Measurements from ENCODE around the gene ZNF865. TPM values are rescaled to one million over a fixed set of nuclear protein-coding genes. Genes with fewer than 3 reads are reported as not detected.

ZNF865 gene
- total RNA-seq, 1 experiment from 2014 or later, result 9.1 TPM

DNA sequence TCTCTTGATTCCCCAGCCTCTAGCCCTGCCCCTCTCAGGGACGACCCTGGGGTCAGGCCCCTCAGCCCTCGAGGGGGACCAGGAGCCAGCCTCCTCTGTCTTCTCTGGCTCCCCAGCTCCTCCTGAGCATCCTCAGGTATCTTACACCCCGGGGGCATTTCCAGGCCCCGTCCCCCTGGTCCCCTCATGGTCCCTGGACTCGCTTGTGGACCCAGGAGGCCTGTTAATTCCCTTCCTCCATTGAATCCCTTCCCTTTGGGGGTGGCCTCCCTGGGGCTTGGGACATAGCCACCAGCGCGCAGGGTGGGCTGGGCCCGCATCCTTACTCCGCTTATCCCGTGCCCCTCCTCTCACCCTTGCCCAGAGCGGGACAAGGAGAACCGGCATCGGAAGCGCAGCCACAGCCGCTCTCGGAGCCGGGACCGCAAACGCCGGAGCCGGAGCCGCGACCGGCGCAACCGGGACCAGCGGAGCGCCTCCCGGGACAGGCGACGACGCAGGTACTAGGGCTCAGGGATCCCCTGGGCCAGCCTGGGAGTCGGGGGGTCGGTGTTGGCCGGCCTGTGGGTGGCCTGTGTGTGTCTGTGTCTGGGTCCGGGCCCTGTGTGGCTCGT lies 53.5 kb downstream of the ZNF865 start:
- DNase-seq (ENCODE audit: low spot score), result no peak

GRCh38 chr19:55659822-55660221 lies 54.4 kb downstream of the ZNF865 start:
- DNase-seq (ENCODE audit: low spot score), result no peak

GRCh38 chr19:55660404-55660803 lies 55.0 kb downstream of the ZNF865 start:
- no peak for DNase-seq (ENCODE audit: low spot score)

GRCh38 chr19:55660991-55661390 lies 55.5 kb downstream of the ZNF865 start:
- DNase-seq (ENCODE audit: low spot score), result no peak

GRCh38 chr19:55661826-55662225 lies 56.4 kb downstream of the ZNF865 start:
- no peak for DNase-seq (ENCODE audit: low spot score)

- DNase-seq (ENCODE audit: low spot score), result no peak
These were observed 58.5 kb downstream of the ZNF865 start for GRCh38 chr19:55663846-55664536.

GRCh38 chr19:55666343-55667005 lies 61.0 kb downstream of the ZNF865 start:
- no peak for DNase-seq (ENCODE audit: low spot score)

Other genes with a start within 250 kb of the ZNF865 start
- gene GARIN5B, start 242.4 kb upstream of the ZNF865 start, total RNA-seq (2014; rRNA removed; shearing (Covaris generic)), result not detected in 2 replicates
- gene IL11, start 235.2 kb upstream of the ZNF865 start, total RNA-seq (2014; rRNA removed; shearing (Covaris generic)), result 0.31 and 2.8 TPM in 2 replicates
- gene TMEM190, start 228.8 kb upstream of the ZNF865 start, total RNA-seq (2014; rRNA removed; shearing (Covaris generic)), result not detected in 2 replicates
- 87.8 and 92.7 TPM in 2 replicates for gene TMEM238, start 221.4 kb upstream of the ZNF865 start, total RNA-seq (2014; rRNA removed; shearing (Covaris generic))
- 1,121 and 1,134 TPM in 2 replicates for gene RPL28, start 219.7 kb upstream of the ZNF865 start, total RNA-seq (2014; rRNA removed; shearing (Covaris generic))
- gene UBE2S, start 197.9 kb upstream of the ZNF865 start, total RNA-seq (2014; rRNA removed; shearing (Covaris generic)), result 2,696 and 2,806 TPM in 2 replicates
- not detected in 2 replicates for gene SHISA7, start 162.3 kb upstream of the ZNF865 start, total RNA-seq (2014; rRNA removed; shearing (Covaris generic))
- gene ISOC2, start 144.0 kb upstream of the ZNF865 start, total RNA-seq (2014; rRNA removed; shearing (Covaris generic)), result 323 and 339 TPM in 2 replicates
- 0.41 and 0.83 TPM in 2 replicates for gene C19orf85, start 140.9 kb upstream of the ZNF865 start, total RNA-seq (2014; rRNA removed; shearing (Covaris generic))
- 29.9 TPM in 2 replicates for gene ZNF628, start 129.0 kb upstream of the ZNF865 start, total RNA-seq (2014; rRNA removed; shearing (Covaris generic))
- gene NAT14, start 120.5 kb upstream of the ZNF865 start, total RNA-seq (2014; rRNA removed; shearing (Covaris generic)), result 28.9 and 34.9 TPM in 2 replicates
- gene SSC5D, start 117.2 kb upstream of the ZNF865 start, total RNA-seq (2014; rRNA removed; shearing (Covaris generic)), result 0.18 TPM in 1 of 2 replicates, not detected in the other
- gene SBK2, start 68.5 kb upstream of the ZNF865 start, total RNA-seq (2014; rRNA removed; shearing (Covaris generic)), result not detected in 2 replicates
- gene SBK3, start 60.1 kb upstream of the ZNF865 start, total RNA-seq (2014; rRNA removed; shearing (Covaris generic)), result 0.16 and 0.53 TPM in 2 replicates
- 17.0 and 23.1 TPM in 2 replicates for gene ZNF579, start 24.8 kb upstream of the ZNF865 start, total RNA-seq (2014; rRNA removed; shearing (Covaris generic))
- 15.9 and 19.2 TPM in 2 replicates for gene FIZ1, start 6.1 kb upstream of the ZNF865 start, total RNA-seq (2014; rRNA removed; shearing (Covaris generic))
- gene ZNF524, start 5.4 kb upstream of the ZNF865 start, total RNA-seq (2014; rRNA removed; shearing (Covaris generic)), result 69.6 and 81.2 TPM in 2 replicates
- gene ZNF784, start 18.9 kb downstream of the ZNF865 start, total RNA-seq (2014; rRNA removed; shearing (Covaris generic)), result 17.5 and 19.9 TPM in 2 replicates
- 16.1 and 18.8 TPM in 2 replicates for gene ZNF580, start 35.4 kb downstream of the ZNF865 start, total RNA-seq (2014; rRNA removed; shearing (Covaris generic))
- gene ZNF581, start 38.0 kb downstream of the ZNF865 start, total RNA-seq (2014; rRNA removed; shearing (Covaris generic)), result 40.9 and 43.2 TPM in 2 replicates
- 9.7 and 11.4 TPM in 2 replicates for gene CCDC106, start 42.6 kb downstream of the ZNF865 start, total RNA-seq (2014; rRNA removed; shearing (Covaris generic))
- gene U2AF2, start 49.4 kb downstream of the ZNF865 start, total RNA-seq (2014; rRNA removed; shearing (Covaris generic)), result 799 and 894 TPM in 2 replicates
- gene EPN1, start 69.6 kb downstream of the ZNF865 start, total RNA-seq (2014; rRNA removed; shearing (Covaris generic)), result 195 and 216 TPM in 2 replicates
- not detected in 2 replicates for gene NLRP9, start 132.8 kb downstream of the ZNF865 start, total RNA-seq (2014; rRNA removed; shearing (Covaris generic))
- not detected in 2 replicates for gene RFPL4A, start 153.4 kb downstream of the ZNF865 start, total RNA-seq (2014; rRNA removed; shearing (Covaris generic))
- gene RFPL4AL1, start 163.5 kb downstream of the ZNF865 start, total RNA-seq (2014; rRNA removed; shearing (Covaris generic)), result not detected in 2 replicates
- gene NLRP11, start 226.4 kb downstream of the ZNF865 start, total RNA-seq (2014; rRNA removed; shearing (Covaris generic)), result 0.08 TPM in 1 of 2 replicates, not detected in the other
- gene NLRP4, start 230.9 kb downstream of the ZNF865 start, total RNA-seq (2014; rRNA removed; shearing (Covaris generic)), result not detected in 2 replicates